Measurements from ENCODE around the gene TMEM131. TPM values are rescaled to one million over a fixed set of nuclear protein-coding genes. Genes with fewer than 3 reads are reported as not detected.

The TMEM131 gene
- total and polyA plus RNA-seq, 2 of the 8 experiments (the other 6 are each of a cell fraction or from before 2014, with no cell fraction given), result 9.7 to 22.9 TPM

DNA sequence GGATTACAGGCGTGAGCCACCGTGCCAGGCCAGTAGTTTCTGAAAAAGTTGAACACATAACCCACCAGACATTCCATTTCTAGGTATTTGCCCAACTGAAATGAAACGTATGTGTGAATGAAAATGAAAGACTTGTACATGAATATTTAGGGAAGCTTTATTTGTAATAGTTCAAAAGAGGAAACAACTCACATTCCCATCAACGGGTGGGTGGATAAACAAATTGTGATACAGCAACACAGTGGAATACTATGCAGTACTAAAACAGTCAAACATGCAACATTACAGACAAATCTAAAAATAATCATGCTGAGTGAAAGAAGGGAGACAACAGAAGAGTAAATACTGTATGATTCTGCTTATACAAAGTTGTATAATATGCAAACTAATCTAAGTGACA lies 46.8 kb downstream of the TMEM131 start:
- no peak overlapping the region for H3K56ac ChIP-seq (replicated peaks; ENCODE audit: insufficient read length, low read depth, low read length)
- no peak overlapping the region for H3K14ac ChIP-seq (ENCODE audit: insufficient read length)
- peaks cover 0 to 1% of the 10 kb centered on the region in 2 experiments for H4K20me1 ChIP-seq (replicated peaks in 1 of 2; ENCODE audit: control insufficient read depth in 1 of 2, insufficient read depth in 2 of 2, low read length in 2 of 2)
- no peak overlapping the region for H3K23ac ChIP-seq (ENCODE audit: insufficient read length)
- no peak overlapping the region for H3K9ac ChIP-seq (replicated peaks in 1 of 4; ENCODE audit: extremely low read depth in 1 of 4, low read depth in 3 of 4, low read length in 3 of 4)
- H4K5ac ChIP-seq (ENCODE audit: insufficient read length, low read depth, low read length), result no peak overlapping the region
- POLR2A ChIA-PET (ENCODE audit: partially characterized antibody), result no interaction called here
- no peak for FAIRE-seq
- H2BK120ac ChIP-seq (replicated peaks; ENCODE audit: low read depth, low read length), result no peak overlapping the region
- no peaks in the 10 kb centered on the region for H3K9me3 ChIP-seq (ENCODE audit: insufficient read depth in 2 of 2, low read depth in 1 of 2, low read length in 1 of 2)
- no peak for DNase-seq (ENCODE audit: low read depth in 1 of 2, low spot score in 2 of 2)
- no peak overlapping the region for H3K4me3 ChIP-seq (ENCODE audit: extremely low read depth in 1 of 4, insufficient read depth in 2 of 4, low read depth in 3 of 4, low read length in 4 of 4)
- no peaks in the 10 kb centered on the region for H3K4me1 ChIP-seq (replicated peaks in 1 of 4; ENCODE audit: control insufficient read depth in 3 of 4, insufficient read depth in 4 of 4, low read length in 3 of 4)
- no peak overlapping the region for H2AFZ ChIP-seq (ENCODE audit: low read length)
- no peak overlapping the region for H2BK5ac ChIP-seq (ENCODE audit: low read depth, low read length)
- H4K8ac ChIP-seq (ENCODE audit: extremely low read depth, insufficient read depth, low read length), result no peak overlapping the region
- no peaks in the 10 kb centered on the region for H3K79me1 ChIP-seq (ENCODE audit: low read depth, low read length)
- no peak overlapping the region for H2AK5ac ChIP-seq (ENCODE audit: low read depth, low read length)
- H3K27me3 ChIP-seq (replicated peaks in 1 of 4; ENCODE audit: control insufficient read depth in 3 of 4, extremely low read depth in 1 of 4, insufficient read depth in 3 of 4, low read length in 3 of 4), result no peaks in the 10 kb centered on the region
- no peaks in the 10 kb centered on the region for H3K36me3 ChIP-seq (ENCODE audit: control insufficient read depth in 2 of 4, insufficient read depth in 4 of 4, low read length in 3 of 4)
- H3K23me2 ChIP-seq (ENCODE audit: low read depth, low read length), result no peaks in the 10 kb centered on the region
- CTCF ChIA-PET (ENCODE audit: partially characterized antibody), result no interaction called here
- H3K4ac ChIP-seq (replicated peaks; ENCODE audit: insufficient read length, low read depth, low read length), result no peak overlapping the region
- peaks cover 0 to 73% of the 10 kb centered on the region in 2 experiments; a peak in 2 of 4 replicates for H3K79me2 ChIP-seq (ENCODE audit: control insufficient read depth in 1 of 2, insufficient read depth in 2 of 2, low read length in 2 of 2)
- no peak overlapping the region for H2BK15ac ChIP-seq (ENCODE audit: low read length)
- no peak overlapping the region for H3K27ac ChIP-seq (ENCODE audit: low read depth, low read length)
- H2BK20ac ChIP-seq (ENCODE audit: low read length), result no peak overlapping the region
- H4K91ac ChIP-seq (replicated peaks; ENCODE audit: insufficient read length, low read length), result no peak overlapping the region
- no peak overlapping the region for H2BK12ac ChIP-seq (ENCODE audit: low read depth, low read length)
- WGBS, 2 experiments (ENCODE audit: extremely low coverage in 1 of 2, insufficient coverage in 1 of 2, insufficient read length in 1 of 2, insufficient replicate concordance in 2 of 2, low coverage in 1 of 2, low lambda C conversion rate in 2 of 2, missing lambda C conversion rate in 1 of 2), result 79% methylated on average over 4 of the region's 4 CpGs; no CpG with 5 or more reads in 1 of the 2 experiments
- no peak overlapping the region for H3K18ac ChIP-seq (ENCODE audit: extremely low read depth, low read length)
- H3K4me2 ChIP-seq (ENCODE audit: insufficient read depth in 1 of 2, low read depth in 2 of 2, low read length in 2 of 2), result no peak overlapping the region
- TF ChIP-seq BACH1 (IDR thresholded peaks at IDR 0.05; ENCODE audit: low read length) (no peak), SP2 (IDR thresholded peaks at IDR 0.05; ENCODE audit: low read length) (no peak), RFX5 (IDR thresholded peaks at IDR 0.05; ENCODE audit: borderline replicate concordance, low read depth, low read length) (no peak), ZNF274 (IDR thresholded peaks at IDR 0.05; ENCODE audit: borderline replicate concordance, extremely low read depth, low read length) (no peak), TCF12 (IDR thresholded peaks at IDR 0.05; ENCODE audit: low read depth, low read length) (no peak), YY1 (IDR thresholded peaks at IDR 0.05; ENCODE audit: low read depth, low read length) (no peak), KDM4A (IDR thresholded peaks at IDR 0.05; ENCODE audit: low read depth, low read length, severe bottlenecking) (no peak), RNF2 (IDR thresholded peaks at IDR 0.05; ENCODE audit: borderline replicate concordance, low read depth, low read length, missing control alignments, poor library complexity, severe bottlenecking) (no peak), SIX5 (IDR thresholded peaks at IDR 0.05; ENCODE audit: low read depth, low read length) (no peak), BRCA1 (IDR thresholded peaks at IDR 0.05; ENCODE audit: low read depth, low read length) (no peak), JUND (IDR thresholded peaks at IDR 0.05; ENCODE audit: low read length) (no peak), SP4 (IDR thresholded peaks at IDR 0.05; ENCODE audit: low read length) (no peak), SIRT6 (IDR thresholded peaks at IDR 0.05; ENCODE audit: low read length) (no peak), PHF8 (conservative IDR thresholded peaks at IDR 0.05; ENCODE audit: low read depth, low read length) (no peak), CREB1 (IDR thresholded peaks at IDR 0.05) (no peak), MAX (IDR thresholded peaks at IDR 0.05) (no peak), RXRA (IDR thresholded peaks at IDR 0.05; ENCODE audit: insufficient read depth, low read depth, low read length) (no peak)

All from H1 (cell line).